Activated T-cell treated with anti-CD3 and anti-CD28 coated beads, Interleukin-2, amount 50 U/mL, for 4 hours (primary cell): ENCODE measurements around the gene TBC1D20. TPM values are rescaled to one million over a fixed set of nuclear protein-coding genes. Genes with fewer than 3 reads are reported as not detected.
"Not testable (repeated sequence)": the region's sequence is repeated elsewhere in the genome, so short reads cannot be mapped to it uniquely, and the experiment has no call there.

Experiments
- ATAC-seq, 2 donors: fragments of 200-7000 bp; cut with Tn5 transposase; one replicate each; pipeline ENCODE4 v1.10.0; 2021
- DNase-seq: peaks from one replicate; pipeline ENCODE4 v3.0.0-alpha.2; 2020
- H3K27me3 Mint-ChIP-seq: one replicate; pipeline ENCODE4 v1.8.0; 2021; ENCODE audit warnings: low read depth, mixed read lengths
- H3K36me3 Mint-ChIP-seq: one replicate; pipeline ENCODE4 v1.8.0; 2022; ENCODE audit warnings: mixed read lengths; ENCODE audit not compliant: insufficient read depth
- H3K4me1 Mint-ChIP-seq: one replicate; pipeline ENCODE4 v1.8.0; 2021; ENCODE audit warnings: low read depth, mixed read lengths
- H3K4me3 Mint-ChIP-seq: one replicate; pipeline ENCODE4 v1.8.0; 2021; ENCODE audit warnings: mild to moderate bottlenecking, moderate library complexity, mixed read lengths
- H3K9me3 Mint-ChIP-seq: one replicate; pipeline ENCODE4 v1.8.0; 2021; ENCODE audit warnings: mixed read lengths
- total RNA-seq, 3 donors: library from RNA; stranded (reverse); gene quantifications; one replicate each; pipeline ENCODE4 v1.2.1, GENCODE V29; 2021

The TBC1D20 gene
- total RNA-seq, 3 donors from 2014 or later, result 21.2 to 25.5 (median 23.9) TPM

GRCh38 chr20:461254-462198 is 807 bp downstream of the TBC1D20 start:
- H3K9me3 Mint-ChIP-seq, result no peaks in the 10 kb centered on the region
- no peaks in the 10 kb centered on the region for H3K27me3 Mint-ChIP-seq
- peaks cover 41% of the 10 kb centered on the region for H3K4me1 Mint-ChIP-seq
- H3K36me3 Mint-ChIP-seq, result peaks cover 5% of the 10 kb centered on the region
- ATAC-seq, result peak; percentile 47 to 53
- peak; percentile 36 for DNase-seq
- H3K4me3 Mint-ChIP-seq, result peak overlapping the region; percentile 93

- DNase-seq (no peak), ATAC-seq (no peak)
- no peaks in the 10 kb centered on the region for H3K9me3 Mint-ChIP-seq
- H3K36me3 Mint-ChIP-seq, result peaks cover 5% of the 10 kb centered on the region
- no peaks in the 10 kb centered on the region for H3K27me3 Mint-ChIP-seq
- peaks cover 45% of the 10 kb centered on the region for H3K4me1 Mint-ChIP-seq
- peak overlapping the region; percentile 93 for H3K4me3 Mint-ChIP-seq
These were observed 1.6 kb downstream of the TBC1D20 start for GRCh38 chr20:460707-461106.

GRCh38 chr20:460180-460579 is 2.2 kb downstream of the TBC1D20 start:
- peaks cover 45% of the 10 kb centered on the region for H3K4me1 Mint-ChIP-seq
- peak overlapping the region; percentile 93 for H3K4me3 Mint-ChIP-seq
- no peak for DNase-seq
- no peaks in the 10 kb centered on the region for H3K9me3 Mint-ChIP-seq
- H3K36me3 Mint-ChIP-seq, result peaks cover 5% of the 10 kb centered on the region
- ATAC-seq, result no peak
- no peaks in the 10 kb centered on the region for H3K27me3 Mint-ChIP-seq

- Mint-ChIP-seq H3K4me1 (peaks cover 49% of the 10 kb centered on the region), H3K4me3 (peak overlapping the region; percentile 13), H3K9me3 (no peaks in the 10 kb centered on the region), H3K36me3 (peaks cover 5% of the 10 kb centered on the region), H3K27me3 (no peaks in the 10 kb centered on the region)
- ATAC-seq (no peak), DNase-seq (no peak)
These were observed 3.6 kb downstream of the TBC1D20 start for GRCh38 chr20:458776-459175.

DNA sequence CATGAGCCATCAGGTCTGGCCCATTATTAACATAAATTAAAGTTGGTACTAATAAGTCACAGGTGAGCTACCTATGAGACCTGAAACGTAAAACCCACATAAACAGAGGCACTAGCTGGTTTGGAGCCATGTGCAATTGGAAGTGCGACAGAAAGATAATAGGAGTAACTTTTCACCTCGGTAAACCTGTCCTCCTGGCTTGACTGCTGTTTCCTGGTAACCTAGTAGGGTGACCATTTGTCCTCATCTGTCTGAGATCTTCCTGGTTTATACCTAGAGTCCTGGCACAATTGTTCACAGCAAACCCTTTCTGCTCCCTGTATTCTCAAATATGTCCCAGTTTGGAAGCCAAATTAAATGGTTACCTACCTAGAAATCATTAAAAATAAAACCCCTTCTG is 7.4 kb downstream of the TBC1D20 start:
- Mint-ChIP-seq H3K9me3 (no peaks in the 10 kb centered on the region), H3K4me3 (no peak overlapping the region), H3K27me3 (no peaks in the 10 kb centered on the region), H3K4me1 (peaks cover 35% of the 10 kb centered on the region), H3K36me3 (peaks cover 5% of the 10 kb centered on the region)
- ATAC-seq (no peak), DNase-seq (no peak)

- not testable (repeated sequence) for H3K36me3 Mint-ChIP-seq, H3K4me3 Mint-ChIP-seq, DNase-seq, ATAC-seq, H3K27me3 Mint-ChIP-seq, H3K9me3 Mint-ChIP-seq
- H3K4me1 Mint-ChIP-seq, result peaks cover 23% of the 10 kb centered on the region
These were observed 10.3 kb downstream of the TBC1D20 start for GRCh38 chr20:452021-452420.

DNA sequence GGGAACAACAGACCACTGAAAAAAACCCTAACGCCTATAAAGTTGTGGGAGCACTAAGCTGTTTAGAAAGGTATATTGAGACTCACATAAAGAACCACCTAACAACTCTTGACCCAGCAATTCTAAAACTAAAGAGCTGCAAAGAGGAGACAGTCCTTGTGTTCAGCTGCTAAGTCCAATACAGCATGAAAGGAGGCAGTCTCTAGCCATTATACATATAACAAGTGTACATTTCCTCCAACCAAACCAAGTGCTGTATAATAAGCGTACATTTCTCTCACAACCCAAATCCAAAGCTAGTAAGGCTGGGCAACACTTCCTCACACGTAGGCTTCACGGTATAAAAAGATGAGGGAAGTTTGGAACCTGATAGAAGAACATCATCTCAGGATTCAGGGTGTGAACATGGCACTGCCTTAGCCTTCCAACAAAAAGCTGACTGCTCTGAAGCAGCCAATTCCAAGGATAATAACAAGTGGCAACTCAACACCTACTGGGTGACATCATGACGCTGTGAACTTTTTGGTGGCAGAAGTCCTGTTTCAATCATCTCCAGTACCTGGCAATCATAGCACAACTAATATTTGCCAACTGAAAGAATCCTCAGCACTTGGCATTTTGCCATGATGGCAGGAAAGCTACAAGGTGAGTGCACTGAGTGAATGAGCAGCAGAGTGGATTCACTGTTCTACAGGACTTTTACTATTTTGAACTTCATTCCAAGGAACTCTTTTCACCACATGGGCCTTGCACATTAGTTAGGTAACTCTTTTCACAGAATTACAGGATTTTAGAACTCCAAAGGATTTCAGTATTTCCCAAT is 16.6 kb downstream of the TBC1D20 start:
- Mint-ChIP-seq H3K9me3 (no peaks in the 10 kb centered on the region), H3K4me3 (no peak overlapping the region), H3K27me3 (no peaks in the 10 kb centered on the region), H3K36me3 (peaks cover 27% of the 10 kb centered on the region), H3K4me1 (peaks cover 10% of the 10 kb centered on the region)
- DNase-seq, result no peak
- ATAC-seq, result no peak

DNA sequence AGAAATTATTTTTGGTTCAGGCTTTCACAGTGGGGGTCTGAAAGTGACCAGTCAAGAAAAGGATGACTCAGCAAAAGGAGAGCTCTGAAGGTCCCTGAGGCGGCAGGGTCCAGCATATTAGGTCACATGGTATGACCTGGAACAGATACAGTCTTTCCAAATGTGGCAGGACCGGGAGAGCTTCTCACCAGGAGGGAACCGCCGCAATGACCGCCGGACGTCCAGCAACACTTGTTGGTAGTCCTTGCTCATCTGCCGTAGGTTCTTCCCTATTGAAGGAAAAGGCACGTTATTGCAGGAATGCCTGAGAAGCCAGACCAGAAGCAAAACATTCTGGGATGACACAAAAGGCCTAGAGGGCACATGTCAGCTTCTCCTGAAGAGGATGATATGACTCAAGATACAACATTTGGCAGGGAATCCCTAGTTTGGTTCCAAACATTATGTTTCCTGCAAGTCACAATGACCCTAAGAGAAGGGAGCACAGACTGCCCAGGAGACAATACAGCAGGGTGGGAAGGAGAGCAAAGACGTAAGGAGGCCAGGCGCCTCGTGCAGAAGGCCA is 17.4 kb downstream of the TBC1D20 start:
- Mint-ChIP-seq H3K9me3 (no peaks in the 10 kb centered on the region), H3K27me3 (no peaks in the 10 kb centered on the region), H3K36me3 (peaks cover 34% of the 10 kb centered on the region), H3K4me3 (no peak overlapping the region), H3K4me1 (peaks cover 13% of the 10 kb centered on the region)
- ATAC-seq (no peak), DNase-seq (no peak)

GRCh38 chr20:444117-444516 is 18.2 kb downstream of the TBC1D20 start:
- ATAC-seq (no peak), DNase-seq (no peak)
- Mint-ChIP-seq H3K4me3 (no peak overlapping the region), H3K27me3 (no peaks in the 10 kb centered on the region), H3K9me3 (no peaks in the 10 kb centered on the region), H3K36me3 (peaks cover 38% of the 10 kb centered on the region), H3K4me1 (peaks cover 17% of the 10 kb centered on the region)

- ATAC-seq (no peak), DNase-seq (no peak)
- H3K36me3 Mint-ChIP-seq, result peaks cover 43% of the 10 kb centered on the region
- H3K9me3 Mint-ChIP-seq, result no peaks in the 10 kb centered on the region
- no peaks in the 10 kb centered on the region for H3K27me3 Mint-ChIP-seq
- H3K4me1 Mint-ChIP-seq, result peaks cover 26% of the 10 kb centered on the region
- no peak overlapping the region for H3K4me3 Mint-ChIP-seq
These were observed 19.0 kb downstream of the TBC1D20 start for GRCh38 chr20:443223-443775.

GRCh38 chr20:440636-441035 is 21.7 kb downstream of the TBC1D20 start:
- peaks cover 55% of the 10 kb centered on the region for H3K36me3 Mint-ChIP-seq
- H3K4me3 Mint-ChIP-seq, result no peak overlapping the region
- ATAC-seq (no peak), DNase-seq (no peak)
- H3K9me3 Mint-ChIP-seq, result no peaks in the 10 kb centered on the region
- H3K4me1 Mint-ChIP-seq, result peaks cover 42% of the 10 kb centered on the region
- H3K27me3 Mint-ChIP-seq, result no peaks in the 10 kb centered on the region

GRCh38 chr20:440148-440547 is 22.2 kb downstream of the TBC1D20 start:
- no peaks in the 10 kb centered on the region for H3K27me3 Mint-ChIP-seq
- H3K4me1 Mint-ChIP-seq, result peaks cover 46% of the 10 kb centered on the region
- H3K4me3 Mint-ChIP-seq, result peak overlapping the region; percentile 24
- no peaks in the 10 kb centered on the region for H3K9me3 Mint-ChIP-seq
- DNase-seq (no peak), ATAC-seq (no peak)
- H3K36me3 Mint-ChIP-seq, result peaks cover 60% of the 10 kb centered on the region

DNA sequence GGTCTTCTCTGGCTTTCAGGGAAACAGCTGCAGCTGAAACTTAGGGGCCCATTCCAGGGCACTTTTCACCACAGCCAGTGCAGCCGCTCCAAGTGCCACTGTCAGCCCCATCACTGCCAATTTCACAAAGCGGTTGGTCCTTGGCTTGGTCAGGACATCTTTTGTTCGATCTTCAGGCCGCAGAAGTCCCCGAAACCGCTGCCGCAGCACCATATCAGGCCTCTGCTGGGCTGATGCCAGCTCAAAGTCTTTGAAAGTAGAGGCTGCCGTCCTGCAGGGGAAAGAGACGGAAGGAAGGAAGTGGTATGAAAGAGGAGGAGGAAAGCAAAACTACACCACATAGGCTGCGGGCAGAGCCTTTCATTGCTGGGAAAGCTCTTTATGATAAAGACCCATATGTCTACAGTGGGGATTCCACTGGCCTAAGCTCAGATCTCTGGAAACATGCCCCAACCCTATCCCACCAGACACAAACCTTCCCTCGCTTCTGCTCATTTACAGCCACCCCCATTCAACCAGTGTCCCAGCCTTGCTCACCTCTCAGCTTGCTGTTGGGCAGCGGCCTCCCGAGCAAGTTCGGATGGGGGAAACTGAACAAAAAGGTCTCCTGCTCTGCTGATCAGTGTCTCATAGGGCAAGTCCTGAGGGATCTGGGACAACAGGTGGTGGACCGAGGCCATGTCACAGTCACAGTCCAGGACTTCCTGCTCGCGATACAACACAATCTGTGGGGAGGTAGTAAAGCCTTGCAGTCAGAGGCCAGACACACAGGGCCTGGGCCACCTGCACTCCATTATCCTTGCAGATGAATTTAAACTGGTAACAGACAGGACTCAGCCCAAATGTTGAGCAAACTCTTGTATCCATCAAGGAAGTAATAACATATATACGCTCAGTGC is 23.5 kb downstream of the TBC1D20 start:
- no peaks in the 10 kb centered on the region for H3K9me3 Mint-ChIP-seq
- no peaks in the 10 kb centered on the region for H3K27me3 Mint-ChIP-seq
- H3K36me3 Mint-ChIP-seq, result peaks cover 60% of the 10 kb centered on the region
- H3K4me3 Mint-ChIP-seq, result peak overlapping the region; percentile 75
- peak; percentile 78 to 83 for ATAC-seq
- H3K4me1 Mint-ChIP-seq, result peaks cover 59% of the 10 kb centered on the region
- DNase-seq, result peak; percentile 55
